Tibial artery (tissue), 4 donors: ENCODE data around the gene OSR1.

ENCODE experiments used
- DNase-seq, 2 donors: peaks; one replicate each; pipeline ENCODE4 v3.0.0-alpha.2; 2019
- H3K27ac ChIP-seq, 2 donors: fragments of 200-600 bp; sonication (generic) in 1 of 2; 1 replicate in 1 of 2; 2 replicates in 1 of 2; pipeline ENCODE4 v1.5.1; 2018 to 2019; ENCODE audit warnings: mild to moderate bottlenecking in 1 of 2
- H3K27me3 ChIP-seq, 2 donors: fragments of 200-600 bp; sonication (generic) in 1 of 2; one replicate each; pipeline versions ENCODE4 v1.5.1 to v1.6.0; 2016 to 2019
- H3K36me3 ChIP-seq, 3 donors: fragments of 200-600 bp; sonication (generic) in 2 of 3; one replicate each; pipeline ENCODE4 v1.5.1; 2016 to 2019; ENCODE audit warnings: mild to moderate bottlenecking in 2 of 3
- H3K4me1 ChIP-seq, 4 donors: fragments of 200-600 bp; sonication (generic) in 2 of 4; 1 replicate in 3 of 4; 2 replicates in 1 of 4; pipeline ENCODE4 v1.5.1; 2016 to 2019
- H3K4me3 ChIP-seq, 2 donors: fragments of 200-600 bp; sonication (generic) in 1 of 2; 1 replicate in 1 of 2; 2 replicates in 1 of 2; pipeline ENCODE4 v1.5.1; 2018 to 2019; ENCODE audit warnings: mild to moderate bottlenecking in 2 of 2
- H3K9me3 ChIP-seq, 3 donors: fragments of 200-600 bp; sonication (generic) in 1 of 3; one replicate each; pipeline ENCODE4 v1.5.1; 2016 to 2019
- CTCF ChIP-seq, 2 experiments: fragments of 200-600 bp in 1 of 2; fragments of 450-650 bp in 1 of 2; IDR thresholded peaks; one replicate each; pipeline ENCODE4 v1.5.1; 2017 to 2019; ENCODE audit warnings: antibody characterized with exemption in 2 of 2, mild to moderate bottlenecking in 1 of 2, moderate library complexity in 1 of 2
- intact Hi-C: fragments of 100-400 bp; cut with DNase I; formaldehyde crosslinking; loops from one replicate; pipeline ENCODE4 v1.15.0; 2023; ENCODE audit warnings: low total_unique reads

The OSR1 gene

GRCh38 chr2:19331450-19331849 is 27.0 kb downstream of the OSR1 start:
- DNase-seq: no peak
- TF ChIP-seq CTCF (IDR thresholded peaks at IDR 0.05): no peak
- Histone ChIP-seq H3K36me3 (no peaks in the 10 kb centered on the region), H3K4me3 (no peak overlapping the region), H3K4me1 (no peaks in the 10 kb centered on the region), H3K27ac (no peak overlapping the region), H3K9me3 (no peaks in the 10 kb centered on the region), H3K27me3 (no peaks in the 10 kb centered on the region)
- intact Hi-C loops: no loop called here

- Histone ChIP-seq H3K4me3 (no peak overlapping the region), H3K36me3 (no peaks in the 10 kb centered on the region), H3K9me3 (no peaks in the 10 kb centered on the region), H3K27ac (no peak overlapping the region), H3K27me3 (no peaks in the 10 kb centered on the region), H3K4me1 (no peaks in the 10 kb centered on the region)
- TF ChIP-seq CTCF (IDR thresholded peaks at IDR 0.05): no peak
- intact Hi-C loops: no loop called here
- DNase-seq: no peak
These were observed 28.0 kb downstream of the OSR1 start for GRCh38 chr2:19330436-19330835.

GRCh38 chr2:19329445-19329844 is 29.0 kb downstream of the OSR1 start:
- Histone ChIP-seq H3K4me3 (no peak overlapping the region), H3K27ac (no peak overlapping the region), H3K4me1 (no peaks in the 10 kb centered on the region), H3K36me3 (no peaks in the 10 kb centered on the region), H3K27me3 (no peaks in the 10 kb centered on the region), H3K9me3 (no peaks in the 10 kb centered on the region)
- no peak for TF ChIP-seq CTCF (IDR thresholded peaks at IDR 0.05)
- intact Hi-C loops: no loop called here
- no peak for DNase-seq

- Histone ChIP-seq H3K4me3 (no peak overlapping the region), H3K27me3 (no peaks in the 10 kb centered on the region), H3K4me1 (no peaks in the 10 kb centered on the region), H3K9me3 (no peaks in the 10 kb centered on the region), H3K36me3 (no peaks in the 10 kb centered on the region), H3K27ac (no peak overlapping the region)
- DNase-seq: no peak
- no peak for TF ChIP-seq CTCF (IDR thresholded peaks at IDR 0.05)
- intact Hi-C loops: no loop called here
These were observed 30.9 kb downstream of the OSR1 start for GRCh38 chr2:19327496-19327895.

GRCh38 chr2:19321946-19322345 is 36.5 kb downstream of the OSR1 start:
- H3K27me3 ChIP-seq: no peaks in the 10 kb centered on the region

More at GRCh38 chr2:19321946-19322345, 36.5 kb downstream of the OSR1 start:
- no peak for TF ChIP-seq CTCF (IDR thresholded peaks at IDR 0.05)
- Histone ChIP-seq H3K36me3 (no peaks in the 10 kb centered on the region), H3K4me1 (no peaks in the 10 kb centered on the region), H3K9me3 (no peaks in the 10 kb centered on the region), H3K27ac (no peak overlapping the region), H3K4me3 (no peak overlapping the region)
- no peak for DNase-seq
- intact Hi-C loops: no loop called here
